HepG2 (cell line): ENCODE data around the gene NPDC1. TPM values are rescaled to one million over a fixed set of nuclear protein-coding genes. Genes with fewer than 3 reads are reported as not detected.
A peak's percentile ranks its signal among the peaks of the same experiment; 100 is the strongest.

Source experiments
- ATAC-seq: fragments of 200-7000 bp; cut with Tn5 transposase; 3 replicates; pipeline ENCODE4 v1.9.1; 2020; ENCODE audit warnings: mild to moderate bottlenecking, moderate library complexity
- BruUV-seq: library from RNA; stranded (reverse); fragments of 400-500 nt; replicated peaks from 2 replicates; lab custom pipeline; 2021; lab: Mats Ljungman, UMichigan
- CTCF ChIA-PET: fragments of 300-600 bp; formaldehyde crosslinking; extraction: SDS; loops from one replicate; lab custom pipeline; 2021; ENCODE audit warnings: low total read pairs, inconsistent platforms, low intra/inter-chr PET ratio; lab: Yijun Ruan, JAX
- POLR2A ChIA-PET: fragments of 350-600 bp; sonication (Branson Sonifier 250); formaldehyde crosslinking; loops from one replicate; lab custom pipeline; 2020; ENCODE audit warnings: antibody characterized with exemption, inconsistent platforms; lab: Yijun Ruan, JAX
- DNase-seq: peaks from one replicate; pipeline ENCODE4 v3.0.0-alpha.2; 2015; ENCODE audit warnings: low spot score
- FAIRE-seq: peaks from 3 replicates; lab custom pipeline; 2011; peaks lifted over from hg19 to GRCh38; lab: Jason Lieb, UNC
- H2AFZ ChIP-seq: one replicate; pipeline ENCODE4 v1.6.1; 2011; ENCODE audit warnings: low read length, inconsistent platforms
- H3K27ac ChIP-seq: fragments of 300-600 bp; 3 replicates; pipeline ENCODE4 v1.8.0; 2011; ENCODE audit warnings: mixed run types, mild to moderate bottlenecking, mixed read lengths, low read length, inconsistent platforms; ENCODE audit not compliant: insufficient read depth; ENCODE audit errors: extremely low read length
- H3K27me3 ChIP-seq, 2 experiments: fragments of 200-600 bp in 1 of 2; 2 replicates in 1 of 2; 3 replicates in 1 of 2; pipeline versions ENCODE4 v1.6.0 to v1.8.0; 2011; ENCODE audit warnings: low read length in 2 of 2, mild to moderate bottlenecking in 2 of 2, moderate library complexity in 2 of 2, inconsistent platforms in 1 of 2; ENCODE audit not compliant: insufficient read depth in 2 of 2, control insufficient read depth in 1 of 2
- H3K36me3 ChIP-seq, 2 experiments: fragments of 200-600 bp in 1 of 2; replicated peaks in 1 of 2; 2 replicates in 1 of 2; 3 replicates in 1 of 2; pipeline versions ENCODE4 v1.5.1 to v1.8.0; 2011; ENCODE audit warnings: low read length in 2 of 2, inconsistent platforms in 1 of 2; ENCODE audit not compliant: insufficient read depth in 2 of 2, control insufficient read depth in 1 of 2
- H3K4me1 ChIP-seq: 2 replicates; pipeline ENCODE4 v1.5.1; 2012; ENCODE audit warnings: low read length, inconsistent platforms; ENCODE audit not compliant: insufficient read depth
- H3K4me2 ChIP-seq: 2 replicates; pipeline ENCODE4 v1.6.0; 2011; ENCODE audit warnings: low read depth, low read length, inconsistent platforms
- H3K4me3 ChIP-seq, 3 experiments: fragments of 200-600 bp in 1 of 3; sonication (generic), shearing (Covaris generic) in 1 of 3; replicated peaks in 1 of 3; 2 replicates each; pipeline ENCODE4 v1.5.1; 2011 to 2016; ENCODE audit warnings: low read length in 3 of 3, inconsistent platforms in 2 of 3, low read depth in 2 of 3, mild to moderate bottlenecking in 2 of 3, control low read depth in 1 of 3, mixed read lengths in 1 of 3; ENCODE audit not compliant: insufficient read depth in 1 of 3
- H3K79me2 ChIP-seq: one replicate; pipeline ENCODE4 v1.6.1; 2011; ENCODE audit warnings: low read length, inconsistent platforms; ENCODE audit not compliant: insufficient read depth
- H3K9ac ChIP-seq: 2 replicates; pipeline ENCODE4 v1.6.0; 2011; ENCODE audit warnings: mild to moderate bottlenecking, low read depth, low read length, inconsistent platforms; ENCODE audit not compliant: insufficient read depth
- H3K9me3 ChIP-seq: 2 replicates; pipeline ENCODE4 v1.5.1; 2012; ENCODE audit warnings: mild to moderate bottlenecking, low read length
- H4K20me1 ChIP-seq: 2 replicates; pipeline ENCODE4 v1.6.0; 2011; ENCODE audit warnings: inconsistent platforms, mild to moderate bottlenecking, low read length, moderate library complexity; ENCODE audit not compliant: insufficient read depth
- CAMTA2 ChIP-seq: sonication (generic); formaldehyde crosslinking; IDR thresholded peaks from 2 replicates; pipeline ENCODE4 v1.4.0; 2020; ENCODE audit warnings: mild to moderate bottlenecking, missing genetic modification reagents, borderline replicate concordance
- ELF4 ChIP-seq: sonication (generic); formaldehyde crosslinking; IDR thresholded peaks from 2 replicates; pipeline ENCODE4 v1.5.0; 2020; ENCODE audit warnings: missing genetic modification reagents, mild to moderate bottlenecking, moderate library complexity, borderline replicate concordance
- HBP1 ChIP-seq: IDR thresholded peaks from 2 replicates; pipeline ENCODE4 v1.6.1; 2016; ENCODE audit warnings: low read depth, control low read depth
- LBX2 ChIP-seq: sonication (generic); formaldehyde crosslinking; IDR thresholded peaks from 2 replicates; pipeline ENCODE4 v1.5.0; 2020; ENCODE audit warnings: missing genetic modification reagents, mild to moderate bottlenecking, borderline replicate concordance
- MTA3 ChIP-seq: sonication (generic); formaldehyde crosslinking; IDR thresholded peaks from 2 replicates; pipeline ENCODE4 v1.4.0; 2020; ENCODE audit warnings: missing genetic modification reagents
- MZF1 ChIP-seq: sonication (generic); formaldehyde crosslinking; IDR thresholded peaks from 2 replicates; pipeline ENCODE4 v1.8.1; 2023; ENCODE audit warnings: mild to moderate bottlenecking, missing genetic modification reagents, borderline replicate concordance
- PPARG ChIP-seq: conservative IDR thresholded peaks from 2 replicates; pipeline ENCODE4 v1.6.1; 2016; ENCODE audit warnings: missing biosample characterization, missing genetic modification reagents
- SIX4 ChIP-seq: sonication (generic); formaldehyde crosslinking; IDR thresholded peaks from 2 replicates; pipeline ENCODE4 v1.4.0; 2020; ENCODE audit warnings: missing genetic modification reagents
- TBL1XR1 ChIP-seq: fragments of 150-350 bp; IDR thresholded peaks from 2 replicates; pipeline ENCODE4 v1.6.1; 2014; ENCODE audit warnings: borderline replicate concordance, low read length; ENCODE audit not compliant: partially characterized antibody
- TRIM24 ChIP-seq: sonication (generic); formaldehyde crosslinking; IDR thresholded peaks from 2 replicates; pipeline ENCODE4 v1.8.0; 2022; ENCODE audit warnings: mild to moderate bottlenecking, missing genetic modification reagents
- ZBTB34 ChIP-seq: sonication (generic); formaldehyde crosslinking; IDR thresholded peaks from 2 replicates; pipeline ENCODE4 v1.8.0; 2022; ENCODE audit warnings: mild to moderate bottlenecking, missing genetic modification reagents
- ZFP1 ChIP-seq: IDR thresholded peaks from 2 replicates; pipeline ENCODE4 v1.6.1; 2016
- ZNF263 ChIP-seq: sonication (generic); formaldehyde crosslinking; IDR thresholded peaks from 2 replicates; pipeline ENCODE4 v1.4.0; 2020; ENCODE audit warnings: missing genetic modification reagents
- ZNF484 ChIP-seq: sonication (generic); formaldehyde crosslinking; IDR thresholded peaks from 2 replicates; pipeline ENCODE4 v1.5.1; 2020; ENCODE audit warnings: mild to moderate bottlenecking, low read depth, missing genetic modification reagents, borderline replicate concordance
- ZNF687 ChIP-seq: sonication (generic); formaldehyde crosslinking; IDR thresholded peaks from 2 replicates; pipeline ENCODE4 v1.5.1; 2020; ENCODE audit warnings: mild to moderate bottlenecking, missing genetic modification reagents, moderate library complexity
- ZSCAN30 ChIP-seq: sonication (generic); formaldehyde crosslinking; IDR thresholded peaks from 2 replicates; pipeline ENCODE4 v1.5.0; 2020; ENCODE audit warnings: mild to moderate bottlenecking, missing genetic modification reagents
- WGBS: methylation state at CpG from one replicate; pipeline ENCODE4 v1.1.6; 2017; ENCODE audit warnings: low lambda C conversion rate; 5-methylcytosine and 5-hydroxymethylcytosine counted together
- in situ Hi-C: cut with HindIII; loops from 2 replicates; pipeline ENCODE4 v1.10.0; 2017; ENCODE audit warnings: low pct_unique_long_range_greater_than_20kb; ENCODE audit not compliant: extremely low pct_ligation_motif_present
- intact Hi-C: fragments of 100-400 bp; cut with micrococcal nuclease; formaldehyde crosslinking; loops from one replicate; pipeline ENCODE4 v1.10.0; 2022; ENCODE audit not compliant: unreplicated experiment
- polyA plus RNA-seq, 8 experiments: library from polyadenylated mRNA; depleted of rRNA in 3 of 8; stranded (reverse) in 7 of 8; unstranded in 1 of 8; fragments of >200 nt; fragmentation: Illumina TruSeq in 4 of 8; extraction: Trizol in 4 of 8; gene quantifications; 2 replicates each; pipeline versions ENCODE4 v1.2.1 to v1.2.3, GENCODE V29; 2011 to 2016; ENCODE audit warnings: low read depth in 4 of 8, missing spikeins in 1 of 8, mixed read lengths in 1 of 8; ENCODE audit not compliant: insufficient read depth in 1 of 8
- total RNA-seq, 5 experiments: library from RNA; depleted of rRNA; stranded (reverse); fragments of >200 nt; fragmentation: Illumina TruSeq; extraction: Trizol; gene quantifications; 2 replicates each; pipeline ENCODE4 v1.2.3, GENCODE V29; 2016; ENCODE audit warnings: low read depth in 1 of 5

NPDC1 gene
- total and polyA plus RNA-seq, 2 of the 13 experiments (the other 11 are each of a cell fraction or from before 2014, with no cell fraction given): 0.84 to 5.4 TPM

- Histone ChIP-seq H3K4me3 (peak overlapping the region; percentile 64 to 85 (median 76); a peak in 5 of 6 replicates), H4K20me1 (no peaks in the 10 kb centered on the region), H3K27ac (no peak overlapping the region), H3K4me1 (peaks cover 46% of the 10 kb centered on the region), H3K9ac (peak overlapping the region; percentile 69), H3K36me3 (peaks cover 9 to 16% of the 10 kb centered on the region in 2 experiments; a peak in 4 of 5 replicates), H3K9me3 (no peaks in the 10 kb centered on the region), H3K4me2 (peak overlapping the region; percentile 83), H3K79me2 (no peaks in the 10 kb centered on the region), H2AFZ (no peak overlapping the region), H3K27me3 (no peaks in the 10 kb centered on the region)
- CTCF ChIA-PET: no interaction called here
- WGBS: 65% methylated on average over 16 of the region's 76 CpGs
- intact Hi-C loops (no loop called here), in situ Hi-C loops (no loop called here)
- DNase-seq (no peak), ATAC-seq (no peak; the same call in 2 of the 3 replicates), FAIRE-seq (no peak)
- TSS peak; percentile 41 for BruUV-seq
- POLR2A ChIA-PET: interaction anchor here (1.0 to 2.9 kb wide), 4 partner anchors 8 to 162 kb away, joined by 4 to 30 read pairs (median 6); partner anchors contain the start of genes MAN1B1, NPDC1 and TUBB4B
- TF ChIP-seq SIX4 (no peak), LBX2 (CRISPR knock-in tag) (no peak), ZBTB34 (CRISPR knock-in tag) (no peak), HBP1 (CRISPR knock-in tag) (no peak), MZF1 (no peak), ELF4 (CRISPR knock-in tag) (no peak), ZNF687 (CRISPR knock-in tag) (peak; percentile 48; the same call in 1 of the 2 replicates), TRIM24 (CRISPR knock-in tag) (no peak), ZFP1 (no peak), ZNF484 (CRISPR knock-in tag) (no peak), CAMTA2 (CRISPR knock-in tag) (0 out of 2 replicates have a peak, but pooled peaks have one; percentile 12), ZSCAN30 (CRISPR knock-in tag) (no peak), TBL1XR1 (no peak), PPARG (CRISPR knock-in tag) (no peak), ZNF263 (0 out of 2 replicates have a peak, but pooled peaks have one; percentile 40), MTA3 (CRISPR knock-in tag) (no peak)
These were observed 32.0 kb upstream of the NPDC1 start for GRCh38 chr9:137077758-137078693.
